ENCODE results near the gene SDHAF4.

DNA sequence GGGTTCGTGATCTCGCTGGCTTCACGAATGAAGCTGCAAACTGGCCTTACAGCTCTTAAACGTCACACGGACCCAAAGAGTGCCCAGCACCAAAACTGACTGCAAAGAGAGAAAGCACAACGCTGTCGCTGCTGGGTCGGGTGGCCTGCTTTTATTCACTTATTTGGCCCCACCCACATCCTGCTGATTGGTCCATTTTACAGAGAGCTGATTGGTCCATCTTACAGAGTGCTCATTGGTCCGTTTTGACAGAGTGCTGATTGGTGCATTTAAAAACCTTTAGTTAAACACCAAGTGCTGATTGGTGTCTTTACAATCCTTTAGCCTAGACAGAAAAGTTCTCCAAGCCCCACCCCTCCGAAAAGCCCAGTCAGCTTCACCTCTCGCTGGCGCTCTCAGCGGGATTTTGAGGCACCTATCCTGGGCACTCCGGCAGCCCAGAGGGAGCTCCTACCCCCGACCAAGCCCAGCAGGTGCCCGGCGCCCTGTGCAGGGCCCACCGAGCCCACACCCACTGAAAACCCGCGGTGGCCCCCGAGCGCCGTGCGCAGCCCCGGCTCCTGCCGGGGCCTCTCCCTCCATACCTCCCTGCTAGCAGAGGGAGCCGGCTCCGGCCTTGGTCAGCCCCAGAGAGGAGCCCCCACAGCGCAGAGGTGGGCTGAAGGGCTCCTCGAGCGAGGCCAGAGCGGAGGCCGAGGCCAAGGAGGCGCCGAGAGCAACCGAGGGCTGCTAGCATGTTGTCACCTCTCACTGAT is 60.9 kb downstream of the SDHAF4 start:
- TF ChIP-seq POLR2AphosphoS5 (IDR thresholded peaks at IDR 0.05; ENCODE audit: low read depth, low read length), result no peak
- TF ChIP-seq TAF1 (IDR thresholded peaks at IDR 0.05; ENCODE audit: low read depth, low read length), result no peak
